ENCODE measurements around the gene AKT1.

AKT1 gene

GRCh38 chr14:104769324-104770071 lies 26.1 kb downstream of the AKT1 start:
- no peaks in the 10 kb centered on the region for H3K36me3 ChIP-seq (ENCODE audit: insufficient read depth)
- no peaks in the 10 kb centered on the region for H4K20me1 ChIP-seq (ENCODE audit: insufficient read depth)
- no peak overlapping the region for H3K4me2 ChIP-seq
- no peaks in the 10 kb centered on the region for H3K79me2 ChIP-seq (ENCODE audit: insufficient read depth, low read depth)
- H3K4me3 ChIP-seq (IDR thresholded peaks at IDR 0.05; ENCODE audit: insufficient read depth, low read depth, low read length), result no peak overlapping the region
- no peak overlapping the region for H3K27ac ChIP-seq
- TF ChIP-seq CTCF (conservative IDR thresholded peaks at IDR 0.05; ENCODE audit: low read depth, low read length), result no peak
- H2AFZ ChIP-seq (ENCODE audit: low read depth), result no peak overlapping the region
- H3K9ac ChIP-seq, result no peak overlapping the region
- no peaks in the 10 kb centered on the region for H3K4me1 ChIP-seq (ENCODE audit: low read depth, poor library complexity, severe bottlenecking)
- no peaks in the 10 kb centered on the region for H3K27me3 ChIP-seq (ENCODE audit: insufficient read depth, low read depth)

- no peaks in the 10 kb centered on the region for H3K27me3 ChIP-seq (ENCODE audit: insufficient read depth, low read depth)
- TF ChIP-seq CTCF (conservative IDR thresholded peaks at IDR 0.05; ENCODE audit: low read depth, low read length), result peak; percentile 58
- H3K4me3 ChIP-seq (IDR thresholded peaks at IDR 0.05; ENCODE audit: insufficient read depth, low read depth, low read length), result no peak overlapping the region
- H3K9ac ChIP-seq, result no peak overlapping the region
- no peaks in the 10 kb centered on the region for H4K20me1 ChIP-seq (ENCODE audit: insufficient read depth)
- no peak overlapping the region for H2AFZ ChIP-seq (ENCODE audit: low read depth)
- H3K4me1 ChIP-seq (ENCODE audit: low read depth, poor library complexity, severe bottlenecking), result no peaks in the 10 kb centered on the region
- H3K27ac ChIP-seq, result no peak overlapping the region
- no peaks in the 10 kb centered on the region for H3K36me3 ChIP-seq (ENCODE audit: insufficient read depth)
- no peak overlapping the region for H3K4me2 ChIP-seq
- no peaks in the 10 kb centered on the region for H3K79me2 ChIP-seq (ENCODE audit: insufficient read depth, low read depth)
Observed at GRCh38 chr14:104768437-104769323, 26.9 kb downstream of the AKT1 start.

- no peak overlapping the region for H2AFZ ChIP-seq (ENCODE audit: low read depth)
- no peaks in the 10 kb centered on the region for H3K79me2 ChIP-seq (ENCODE audit: insufficient read depth, low read depth)
- H3K9ac ChIP-seq, result no peak overlapping the region
- H3K36me3 ChIP-seq (ENCODE audit: insufficient read depth), result no peaks in the 10 kb centered on the region
- H3K4me2 ChIP-seq, result no peak overlapping the region
- no peak overlapping the region for H3K27ac ChIP-seq
- no peaks in the 10 kb centered on the region for H4K20me1 ChIP-seq (ENCODE audit: insufficient read depth)
- H3K4me3 ChIP-seq (IDR thresholded peaks at IDR 0.05; ENCODE audit: insufficient read depth, low read depth, low read length), result no peak overlapping the region
- no peaks in the 10 kb centered on the region for H3K27me3 ChIP-seq (ENCODE audit: insufficient read depth, low read depth)
- TF ChIP-seq CTCF (conservative IDR thresholded peaks at IDR 0.05; ENCODE audit: low read depth, low read length), result no peak
- no peaks in the 10 kb centered on the region for H3K4me1 ChIP-seq (ENCODE audit: low read depth, poor library complexity, severe bottlenecking)
Observed at GRCh38 chr14:104767634-104767918, 28.0 kb downstream of the AKT1 start.

GRCh38 chr14:104766863-104767633 lies 28.5 kb downstream of the AKT1 start:
- Histone ChIP-seq H3K79me2 (ENCODE audit: insufficient read depth, low read depth) (no peaks in the 10 kb centered on the region), H4K20me1 (ENCODE audit: insufficient read depth) (no peaks in the 10 kb centered on the region), H3K4me2 (no peak overlapping the region), H3K27me3 (ENCODE audit: insufficient read depth, low read depth) (no peaks in the 10 kb centered on the region), H3K4me3 (IDR thresholded peaks at IDR 0.05; ENCODE audit: insufficient read depth, low read depth, low read length) (no peak overlapping the region), H2AFZ (ENCODE audit: low read depth) (no peak overlapping the region), H3K9ac (no peak overlapping the region), H3K27ac (no peak overlapping the region), H3K4me1 (ENCODE audit: low read depth, poor library complexity, severe bottlenecking) (no peaks in the 10 kb centered on the region), H3K36me3 (ENCODE audit: insufficient read depth) (no peaks in the 10 kb centered on the region)
- no peak for TF ChIP-seq CTCF (conservative IDR thresholded peaks at IDR 0.05; ENCODE audit: low read depth, low read length)

All from KMS-11 (cell line).